ENCODE results near the gene SPECC1L.

The SPECC1L gene

DNA sequence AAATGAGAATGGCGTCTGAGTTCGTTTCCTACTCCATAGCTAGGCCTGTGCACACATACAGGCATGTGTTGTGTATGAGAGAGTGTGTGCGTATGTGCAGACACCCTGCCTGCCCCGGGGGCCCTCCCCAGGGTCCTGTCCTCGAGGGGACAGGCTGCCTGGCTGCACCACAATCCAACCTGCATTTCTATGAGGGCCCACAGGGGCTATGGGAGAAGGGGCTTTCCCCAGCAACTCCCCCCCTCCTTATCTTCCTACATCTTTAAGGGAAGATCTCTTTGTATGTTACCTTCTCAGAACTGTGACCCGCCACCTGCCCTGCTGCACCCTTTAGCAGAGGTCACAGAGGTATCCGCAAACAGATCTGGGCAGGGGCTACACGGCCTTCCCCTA lies 171.7 kb downstream of the SPECC1L start:
- DNase-seq (ENCODE audit: low read depth in 2 of 2), result no peak

DNA sequence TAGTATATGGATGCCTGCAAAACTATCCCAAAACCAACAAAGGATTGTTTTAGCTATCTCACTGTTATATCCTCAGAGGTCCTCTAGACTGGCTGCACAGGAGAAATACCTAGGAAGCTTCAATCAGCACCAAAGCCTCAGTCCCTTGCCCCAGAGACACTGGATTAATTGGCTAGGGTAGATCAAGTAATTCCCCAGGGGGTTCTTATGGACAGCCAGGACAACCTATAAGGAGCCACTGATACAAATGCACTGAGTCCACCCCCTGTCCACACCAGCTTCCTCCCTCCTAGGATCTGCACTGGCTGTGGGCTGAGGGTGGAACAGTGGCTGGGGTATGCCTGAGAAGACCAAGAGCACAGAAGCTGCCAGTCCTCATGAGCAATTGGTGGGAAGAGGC lies 173.0 kb downstream of the SPECC1L start:
- DNase-seq (ENCODE audit: low read depth in 2 of 2), result no peak

DNA sequence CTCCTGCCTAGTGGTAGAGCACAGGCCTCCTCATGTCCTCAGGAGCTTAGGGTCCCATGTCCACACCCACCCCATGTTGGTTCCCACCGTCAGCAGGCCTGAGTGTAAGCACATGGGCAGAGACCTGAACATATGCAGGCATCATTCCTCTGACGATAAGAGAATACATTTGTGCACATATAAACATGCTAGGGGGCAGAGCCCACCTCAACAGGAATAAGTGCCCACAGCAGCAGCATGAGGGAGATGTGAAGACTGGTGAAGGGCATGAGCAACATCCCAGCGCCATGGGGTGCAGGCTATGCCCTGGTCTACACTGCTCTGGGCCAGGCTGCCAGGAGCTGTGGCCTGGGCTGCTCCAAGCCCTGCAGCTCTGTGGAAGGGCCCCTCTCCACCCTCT lies 173.6 kb downstream of the SPECC1L start:
- DNase-seq (ENCODE audit: low read depth in 2 of 2), result no peak

DNA sequence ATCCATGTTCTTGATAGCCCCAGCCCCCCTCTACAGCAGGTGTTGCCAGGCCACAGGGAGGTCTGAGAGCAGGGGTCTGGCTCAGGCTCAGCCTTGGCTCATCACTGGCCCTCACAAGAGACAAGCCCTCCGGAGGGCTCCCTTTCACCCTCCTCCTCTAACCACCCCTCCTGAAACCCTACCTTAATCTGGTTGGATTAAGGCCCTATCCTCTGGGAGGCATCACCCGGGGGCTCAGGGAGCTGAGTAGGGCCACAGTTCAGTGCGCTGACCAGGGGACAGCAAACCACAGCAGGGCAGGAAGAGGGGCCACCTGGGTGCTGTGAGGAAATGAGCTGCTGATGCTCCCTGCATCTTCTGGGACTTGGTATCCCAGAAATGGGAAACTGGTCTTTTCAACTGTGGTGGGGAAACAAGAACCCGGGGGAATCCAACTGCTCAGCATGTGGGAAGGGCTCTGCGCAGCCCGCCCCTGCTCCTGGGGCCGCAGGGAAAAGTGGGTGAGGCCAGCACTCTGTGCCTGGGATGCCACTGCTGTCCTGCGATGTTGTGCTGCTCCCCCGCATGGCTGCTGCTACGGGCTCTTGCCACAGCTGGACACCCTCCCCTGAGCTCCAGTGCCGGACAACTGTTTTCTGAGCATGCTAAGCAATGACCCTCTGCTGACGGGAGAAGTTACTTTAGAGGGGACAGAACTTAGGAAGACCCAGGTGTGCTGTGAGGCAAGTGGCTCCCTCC lies 174.3 kb downstream of the SPECC1L start:
- DNase-seq (ENCODE audit: low read depth in 2 of 2), result no peak

DNA sequence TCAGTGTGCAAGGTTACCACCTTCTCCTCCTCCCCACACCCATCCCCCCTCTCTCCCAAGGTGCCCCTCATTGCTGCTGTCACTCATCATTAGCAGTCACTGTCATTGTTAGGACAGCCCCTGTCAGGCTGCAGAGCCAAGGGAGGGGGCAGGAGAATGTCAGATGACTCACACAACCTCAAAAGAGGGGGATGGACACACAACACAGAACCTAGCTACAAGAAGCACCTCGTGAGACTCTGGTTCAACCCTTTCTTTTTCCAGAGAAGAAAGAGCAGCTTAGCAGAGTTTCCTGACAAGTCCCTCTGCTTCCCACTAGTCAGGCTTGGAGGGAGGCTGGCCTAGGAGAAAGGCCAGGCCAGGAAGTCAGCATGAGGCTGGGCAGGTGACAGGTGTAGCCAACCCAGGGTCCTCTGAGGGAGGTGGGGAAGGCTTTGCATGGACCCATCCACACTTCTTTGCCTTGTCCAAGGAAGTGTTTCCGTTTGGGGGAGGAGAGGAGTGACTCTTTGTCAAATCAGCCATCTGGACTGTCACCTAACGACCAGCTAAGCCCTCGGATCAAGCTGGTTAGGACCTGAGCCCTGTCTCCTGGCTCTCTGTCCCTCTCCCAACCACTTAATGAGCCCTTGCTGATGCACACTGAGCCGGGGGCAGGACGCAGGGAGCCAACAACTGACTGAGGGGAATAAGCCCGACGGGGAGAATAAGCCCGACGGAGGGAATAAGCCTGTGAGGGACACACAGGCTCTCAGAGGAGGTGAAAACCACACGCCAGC lies 175.0 kb downstream of the SPECC1L start:
- DNase-seq (ENCODE audit: low read depth in 2 of 2), result no peak

DNA sequence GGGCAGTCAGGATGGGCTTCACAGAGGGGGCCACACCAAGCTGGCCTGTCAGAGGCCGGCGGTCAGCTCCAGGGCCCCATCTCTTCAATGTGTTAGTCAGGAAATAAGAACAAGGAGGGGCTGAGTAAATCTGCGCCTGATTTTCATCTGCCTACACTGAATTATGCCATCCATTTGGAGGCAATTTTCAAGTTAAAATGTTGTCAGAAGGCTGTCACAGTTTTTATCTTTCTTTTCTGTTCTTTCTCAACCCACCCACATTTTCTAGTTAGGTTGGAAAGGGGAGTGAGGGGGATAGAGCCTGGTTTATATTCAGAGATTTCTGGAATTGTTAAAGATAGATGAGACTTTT lies 175.6 kb downstream of the SPECC1L start:
- no peak for DNase-seq (ENCODE audit: low read depth in 2 of 2)

DNA sequence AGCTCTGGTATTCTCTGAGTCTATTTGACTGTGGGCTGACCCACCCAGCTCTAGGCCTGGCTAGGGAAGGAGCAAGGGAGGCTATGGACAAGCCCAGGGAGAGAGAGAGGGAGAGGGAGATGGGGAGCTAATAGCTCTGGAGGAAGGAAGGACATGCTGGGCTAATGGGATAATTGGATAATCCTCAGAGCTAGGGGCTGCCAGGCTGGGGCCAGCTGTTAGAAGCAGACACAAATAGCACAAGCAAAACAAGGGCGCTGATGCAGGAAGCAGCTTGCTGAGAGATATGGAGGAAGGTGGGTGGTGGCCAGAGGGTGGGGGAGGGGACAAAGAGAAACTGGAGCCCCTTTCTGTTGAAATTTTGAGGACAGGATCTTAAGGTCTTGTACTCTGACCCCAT lies 180.0 kb downstream of the SPECC1L start:
- DNase-seq (ENCODE audit: low read depth in 2 of 2), result no peak

DNA sequence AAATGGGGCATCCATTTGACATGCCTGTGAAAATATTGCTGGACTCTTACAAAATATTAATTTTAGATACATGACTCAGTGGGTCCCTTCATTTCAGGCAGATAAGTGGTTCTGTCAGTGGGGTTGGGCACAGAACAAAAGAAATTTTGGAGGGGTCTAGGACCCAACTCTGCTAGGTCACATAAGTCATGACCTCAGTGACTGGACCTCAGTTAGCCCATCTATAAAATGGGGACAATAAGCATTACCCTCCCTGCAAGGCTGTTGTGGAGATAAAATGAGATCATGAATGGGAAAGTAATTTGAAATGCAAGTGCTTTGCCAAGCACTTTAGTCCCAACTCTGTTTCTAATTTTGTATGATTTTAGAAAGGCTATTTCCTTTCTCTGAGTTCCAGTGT lies 180.5 kb downstream of the SPECC1L start:
- no peak for DNase-seq (ENCODE audit: low read depth in 2 of 2)

DNA sequence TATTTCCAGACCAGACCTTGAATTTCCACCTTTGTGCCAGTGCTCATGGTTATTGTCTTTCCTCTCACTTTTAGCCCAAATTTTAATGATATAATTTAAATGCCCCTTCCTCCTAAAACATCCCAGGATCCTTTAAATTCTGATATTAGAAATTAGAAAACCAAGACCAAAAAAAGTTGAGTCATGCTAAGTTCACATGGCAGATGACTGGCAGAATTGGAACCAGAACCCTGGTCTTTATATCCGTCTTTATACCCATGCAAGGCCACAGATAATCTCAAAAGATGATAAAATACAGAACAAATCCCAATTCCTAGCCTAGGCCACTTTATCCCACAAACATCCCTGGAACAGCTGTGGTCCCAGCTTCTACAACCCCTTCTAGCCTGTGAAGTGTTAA lies 183.2 kb downstream of the SPECC1L start:
- no peak for DNase-seq (ENCODE audit: low read depth in 2 of 2)

DNA sequence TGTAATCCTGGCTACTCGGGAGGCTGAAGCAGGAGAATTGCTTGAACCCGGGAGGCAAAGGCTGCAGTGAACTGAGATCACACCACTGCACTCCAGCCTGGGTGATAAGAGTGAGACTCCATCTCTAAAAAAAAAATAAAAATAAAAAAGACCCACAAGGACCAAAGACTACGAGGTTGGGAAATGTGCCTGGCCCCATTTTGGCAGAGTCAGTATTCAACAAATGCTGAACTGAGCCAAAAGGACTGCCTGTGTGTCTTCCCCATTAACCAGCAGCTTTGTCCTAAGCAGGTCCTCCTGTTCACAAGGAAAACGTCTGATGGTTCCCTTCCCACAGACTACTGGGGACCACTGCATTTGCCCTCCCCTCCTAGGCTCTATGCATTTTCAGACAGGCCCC lies 184.4 kb downstream of the SPECC1L start:
- no peak for DNase-seq (ENCODE audit: low read depth in 2 of 2)

DNA sequence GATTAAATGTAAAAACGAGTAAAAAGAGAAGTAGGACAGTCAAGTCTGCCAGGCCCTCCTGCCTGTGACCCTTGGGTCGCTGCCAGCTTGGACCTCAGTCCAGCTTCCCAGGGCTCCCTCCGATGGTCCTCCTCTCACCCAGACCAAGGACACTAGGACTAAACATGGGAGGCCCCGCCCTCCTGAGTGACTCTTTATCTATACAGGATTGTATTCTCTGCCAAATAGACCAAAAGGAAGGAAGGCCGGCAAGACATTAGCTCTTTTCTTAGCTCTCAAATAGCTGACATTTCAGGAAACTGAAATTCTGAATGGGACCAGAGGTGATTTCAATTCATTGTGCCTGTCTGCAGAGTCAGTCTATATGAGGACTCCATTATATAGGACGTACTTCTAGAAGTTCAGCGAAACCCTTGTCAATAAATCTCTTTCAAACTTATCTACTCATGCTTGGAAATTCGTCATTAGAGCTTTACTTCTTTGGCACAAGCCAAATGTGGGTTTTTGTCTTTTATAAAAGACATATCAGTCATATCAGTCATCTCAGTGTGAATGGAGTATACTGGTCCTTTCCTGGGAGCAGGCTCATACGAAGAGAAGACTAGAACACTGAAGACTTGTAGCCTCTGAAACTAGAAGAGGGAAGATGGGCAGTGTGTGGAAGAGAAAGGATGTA lies 185.3 kb downstream of the SPECC1L start:
- no peak for DNase-seq (ENCODE audit: low read depth in 2 of 2)

DNA sequence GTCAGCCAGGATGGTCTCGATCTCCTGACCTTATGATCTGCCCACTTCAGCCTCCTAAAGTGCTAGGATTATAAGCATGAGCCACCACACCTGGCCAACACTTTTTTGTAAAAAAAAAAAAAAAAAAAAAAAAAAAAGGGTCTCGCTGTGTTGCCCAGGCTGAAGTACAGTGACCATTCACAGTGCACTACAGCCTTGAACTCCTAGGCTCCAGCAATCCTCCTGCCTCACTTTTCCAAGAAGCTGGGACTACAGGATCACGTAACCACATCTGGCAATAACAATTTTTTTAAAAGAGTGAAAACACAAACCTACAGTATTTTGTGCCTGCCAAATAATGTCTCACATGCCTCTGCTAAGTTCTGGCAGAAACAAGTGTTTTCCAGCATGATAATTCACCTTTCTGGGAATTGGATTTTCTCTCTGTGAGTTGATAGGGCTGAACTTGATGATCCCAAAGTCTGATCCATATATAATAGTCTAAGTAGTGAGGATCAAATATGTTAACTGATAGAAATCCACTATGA lies 187.3 kb downstream of the SPECC1L start:
- DNase-seq (ENCODE audit: low read depth in 2 of 2), result no peak

DNA sequence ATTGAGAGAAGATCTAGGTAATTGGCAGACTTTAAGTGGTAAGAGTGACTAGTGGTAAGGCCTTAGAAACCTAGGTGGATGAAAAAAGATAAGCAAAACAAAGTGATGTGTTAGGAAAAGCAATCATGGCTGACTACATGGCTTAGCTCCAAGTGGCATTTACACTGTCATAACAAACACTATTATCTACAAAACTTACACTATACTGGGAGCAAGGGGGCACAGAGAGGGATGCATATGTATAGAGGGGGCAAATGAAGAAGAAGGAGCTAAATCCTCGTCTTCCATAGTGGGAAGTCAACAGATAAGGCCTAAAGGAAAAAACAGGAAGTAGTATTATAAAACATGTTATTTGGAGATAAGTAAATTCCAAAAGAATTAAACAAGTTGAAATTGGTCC lies 189.3 kb downstream of the SPECC1L start:
- no peak for DNase-seq (ENCODE audit: low read depth in 2 of 2)

DNA sequence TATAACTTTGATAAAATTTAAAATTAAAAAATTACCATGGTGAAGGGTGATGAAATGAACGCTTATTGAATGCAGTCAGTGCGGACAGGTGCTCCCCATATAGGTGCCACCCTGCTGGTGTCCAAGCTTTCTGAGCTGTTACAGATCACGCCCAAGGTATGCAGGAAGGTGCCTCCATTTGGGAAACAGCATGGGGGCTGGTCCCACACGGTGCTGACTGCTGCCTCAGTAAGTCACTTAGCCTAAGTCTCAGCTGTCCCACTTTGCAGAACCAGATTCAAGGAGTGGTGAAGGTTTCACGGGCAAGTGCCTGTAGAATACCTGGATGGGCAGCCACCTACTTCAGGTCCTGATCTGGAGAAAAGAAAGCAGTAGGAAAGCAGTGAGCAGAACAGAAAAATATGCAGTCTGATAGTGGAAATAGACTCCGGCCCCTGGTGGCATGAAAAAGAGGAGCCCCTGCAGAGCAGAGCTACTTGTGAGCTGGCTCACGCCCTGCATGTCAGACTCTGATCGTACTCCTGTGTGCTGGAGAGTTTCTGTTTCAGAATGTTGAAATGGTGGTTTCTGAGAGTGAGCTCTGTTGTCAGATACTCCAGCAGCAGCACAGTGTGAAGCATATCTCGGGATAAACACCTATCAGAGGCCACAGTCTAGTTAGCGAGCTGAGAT lies 189.9 kb downstream of the SPECC1L start:
- DNase-seq (ENCODE audit: low read depth in 2 of 2), result no peak

DNA sequence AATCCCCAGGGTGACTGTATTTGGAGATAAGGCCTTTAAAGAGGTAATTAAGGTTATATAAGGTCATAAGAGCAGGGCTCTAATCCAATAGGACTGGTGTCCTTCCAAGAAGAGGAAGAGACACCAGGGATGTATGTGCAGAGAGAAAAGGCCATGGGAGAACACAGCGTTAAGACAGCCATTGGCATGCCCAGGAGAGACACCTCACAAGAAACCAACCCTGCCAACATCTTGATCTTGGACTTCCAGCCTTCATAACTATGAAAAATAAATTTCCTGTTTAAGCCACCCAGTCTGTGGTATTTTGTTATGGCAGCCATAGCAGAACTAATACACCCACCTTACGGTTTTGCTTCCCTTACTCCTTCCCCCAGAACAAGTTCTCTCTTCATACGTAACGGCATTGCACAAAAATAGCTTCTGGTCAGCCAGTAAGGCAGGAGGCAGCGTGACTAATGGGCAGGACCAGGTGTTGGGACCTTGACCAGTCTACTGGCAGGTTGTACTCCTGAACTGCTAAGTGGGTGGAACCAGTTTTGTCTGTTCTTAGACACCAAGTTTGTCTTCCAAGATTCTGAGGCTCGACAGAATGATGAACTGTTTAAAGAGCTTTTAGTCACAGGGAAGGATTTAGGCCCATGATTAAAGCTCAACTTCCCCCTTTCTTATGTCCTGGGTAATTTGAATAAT lies 192.6 kb downstream of the SPECC1L start:
- no peak for DNase-seq (ENCODE audit: low read depth in 2 of 2)

DNA sequence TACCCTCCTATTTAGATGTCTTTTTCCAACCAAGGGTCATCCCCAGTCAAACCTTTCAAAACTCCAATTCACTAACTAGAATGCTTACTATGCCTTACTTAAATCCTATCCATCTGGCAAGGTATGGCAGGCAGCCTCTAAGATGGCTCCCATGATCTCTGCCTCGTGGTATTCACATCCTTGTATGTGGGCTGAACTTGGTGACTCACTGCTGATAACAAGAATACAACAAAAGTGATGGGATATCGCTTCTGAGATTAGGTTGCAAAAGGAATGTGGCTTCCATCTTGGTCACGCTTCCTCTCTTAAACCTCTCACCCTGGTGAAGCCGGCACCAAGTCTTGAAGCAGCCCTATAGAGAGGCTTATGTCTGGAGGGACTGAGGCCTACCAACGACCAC lies 194.9 kb downstream of the SPECC1L start:
- no peak for DNase-seq (ENCODE audit: low read depth in 2 of 2)

DNA sequence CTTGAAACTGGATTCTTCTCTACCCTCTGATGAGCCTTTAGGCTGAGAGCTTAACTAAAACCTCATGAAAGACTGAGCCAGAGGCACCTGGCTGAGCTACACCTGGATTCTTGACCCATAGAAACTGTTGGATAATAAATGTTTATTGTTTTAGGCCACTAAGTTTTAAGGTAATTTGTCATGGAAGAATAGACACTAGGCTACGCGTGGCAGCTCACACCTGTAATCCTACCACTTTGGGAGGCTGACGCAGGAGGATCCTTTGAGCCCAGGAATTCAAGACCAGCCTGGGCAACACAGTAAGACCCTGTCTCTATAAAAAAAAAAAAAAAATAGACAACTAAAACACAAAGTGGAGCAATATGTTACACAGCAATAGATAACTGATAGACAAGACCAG lies 195.3 kb downstream of the SPECC1L start:
- no peak for DNase-seq (ENCODE audit: low read depth in 2 of 2)

DNA sequence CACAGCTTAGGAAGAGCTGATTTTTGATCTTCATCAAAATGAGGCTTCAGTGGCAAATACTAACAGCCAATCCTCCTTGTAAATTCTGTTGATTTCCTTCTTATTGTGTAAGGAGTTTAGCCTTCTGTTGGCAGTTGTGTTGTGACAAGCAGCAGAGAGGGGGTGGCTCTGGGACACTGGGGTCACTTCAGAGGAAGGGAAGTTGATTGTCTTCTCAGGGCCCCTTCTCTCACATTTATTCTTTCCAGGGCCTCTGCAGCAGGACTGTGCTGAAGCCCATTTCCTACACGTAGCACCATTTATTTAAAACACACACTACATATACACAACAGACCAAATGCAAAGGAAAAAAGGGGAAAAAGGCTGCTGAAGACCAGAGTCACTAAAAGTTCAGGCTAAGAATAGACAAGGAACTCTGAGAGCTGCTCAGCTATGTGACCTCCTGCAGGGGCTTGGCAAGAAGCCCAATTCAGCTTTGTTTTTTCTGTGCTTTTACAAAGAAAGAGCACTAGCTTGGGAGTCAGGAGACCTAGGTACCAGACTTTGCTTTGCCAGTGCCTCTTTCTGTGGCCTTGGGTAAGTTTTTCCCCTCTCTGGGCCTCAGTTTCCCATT lies 196.2 kb downstream of the SPECC1L start:
- no peak for DNase-seq (ENCODE audit: low read depth in 2 of 2)

DNA sequence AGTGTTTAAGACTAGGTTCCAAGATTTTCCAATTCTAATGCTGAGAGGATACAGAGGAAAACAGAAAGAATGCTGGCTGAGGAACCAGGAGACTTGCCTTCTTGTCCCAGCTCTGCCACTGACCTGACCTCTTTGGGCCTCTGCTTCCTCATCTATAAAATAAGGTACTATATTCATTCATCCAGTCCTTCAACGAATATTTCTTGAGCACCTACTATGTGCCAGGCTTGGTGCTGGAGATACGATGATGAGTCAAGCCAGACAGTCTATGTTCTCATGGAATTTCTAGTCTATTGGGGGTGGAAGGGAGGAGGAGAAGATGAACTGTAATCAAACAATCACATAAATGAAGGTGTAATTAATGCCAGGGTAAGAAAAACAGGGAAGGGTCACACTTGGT lies 196.7 kb downstream of the SPECC1L start:
- DNase-seq (ENCODE audit: low read depth in 2 of 2), result no peak
